Stimulated activated CD8-positive, alpha-beta memory T cell treated with anti-CD3 and anti-CD28 coated beads, Interleukin-2, amount 100 ng/mL, for 48 hours (primary cell): ENCODE results near the gene XCL2.

Source experiments
- DNase-seq, 2 donors: peaks; one replicate each; pipeline ENCODE4 v3.0.0-alpha.2; 2020; ENCODE audit warnings: low read depth in 2 of 2

XCL2 gene

DNA sequence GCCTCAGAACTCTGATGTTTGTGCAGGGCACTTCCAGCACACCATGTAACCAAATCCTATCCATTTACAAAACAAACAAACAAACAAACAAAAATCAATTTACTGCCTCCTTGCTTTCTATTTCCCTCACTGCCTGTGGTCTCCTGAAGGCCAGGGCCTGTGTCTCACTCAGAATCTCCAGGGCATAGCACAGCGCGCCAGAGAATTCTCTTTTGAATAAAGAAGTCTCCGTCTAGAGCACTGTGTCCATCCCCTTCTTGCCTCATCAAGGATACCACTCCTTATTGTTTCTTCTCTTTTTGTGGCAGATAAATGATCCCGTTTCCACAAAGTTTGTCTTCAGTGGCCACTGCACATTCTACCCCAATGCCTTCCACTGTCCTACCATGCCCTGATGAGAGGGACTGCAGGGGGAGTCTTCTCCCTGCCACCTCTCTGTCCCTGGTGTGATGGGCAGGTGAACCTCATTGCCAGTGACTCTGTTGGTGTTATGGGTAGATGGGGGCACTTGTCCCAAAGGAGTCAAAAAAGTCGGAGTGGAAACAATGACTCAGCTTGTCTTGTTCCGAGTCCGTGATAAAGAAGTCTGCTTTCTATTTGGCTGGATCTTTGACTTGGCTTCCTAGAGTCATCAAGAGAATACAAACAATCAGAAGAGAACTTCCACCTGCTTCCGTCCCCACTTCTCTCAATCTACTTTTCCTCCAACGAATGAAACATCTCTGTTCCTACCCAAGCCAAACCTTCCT is 30.0 kb downstream of the XCL2 start:
- no peak for DNase-seq

DNA sequence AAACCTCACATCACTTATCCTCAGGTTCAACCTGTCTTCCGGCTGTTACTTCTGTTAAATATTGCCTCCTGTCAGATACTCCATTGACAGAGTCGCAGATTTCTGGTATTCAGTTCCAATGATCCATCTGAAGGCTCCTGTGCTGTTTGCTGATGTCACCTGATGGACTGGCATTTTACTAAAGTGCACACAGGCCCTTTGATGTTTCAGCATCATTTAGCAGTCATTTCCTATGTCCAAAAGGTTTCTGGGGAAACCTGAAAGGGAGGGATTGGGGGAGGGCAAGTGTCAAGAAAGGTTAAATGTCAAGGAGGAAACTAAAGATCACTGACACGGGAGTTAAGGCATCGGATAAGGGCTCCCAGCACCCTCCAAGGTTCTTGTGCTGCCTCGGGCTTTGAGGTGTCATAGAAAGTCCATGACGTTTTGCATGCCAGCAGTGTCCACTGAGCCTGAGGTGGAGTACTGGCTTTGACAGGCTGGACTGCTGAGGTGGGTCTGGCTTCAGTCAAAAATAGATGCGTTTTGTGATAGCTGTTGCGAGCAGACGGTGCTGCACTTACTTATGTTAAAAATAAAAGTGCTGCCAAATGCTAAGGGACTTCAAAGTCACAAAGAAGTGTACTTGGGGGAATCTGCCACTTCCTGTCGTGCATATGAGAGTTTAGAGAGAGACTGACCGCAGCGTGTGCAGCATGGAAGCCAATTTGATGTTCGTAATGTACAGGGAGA is 30.8 kb downstream of the XCL2 start:
- no peak for DNase-seq

DNA sequence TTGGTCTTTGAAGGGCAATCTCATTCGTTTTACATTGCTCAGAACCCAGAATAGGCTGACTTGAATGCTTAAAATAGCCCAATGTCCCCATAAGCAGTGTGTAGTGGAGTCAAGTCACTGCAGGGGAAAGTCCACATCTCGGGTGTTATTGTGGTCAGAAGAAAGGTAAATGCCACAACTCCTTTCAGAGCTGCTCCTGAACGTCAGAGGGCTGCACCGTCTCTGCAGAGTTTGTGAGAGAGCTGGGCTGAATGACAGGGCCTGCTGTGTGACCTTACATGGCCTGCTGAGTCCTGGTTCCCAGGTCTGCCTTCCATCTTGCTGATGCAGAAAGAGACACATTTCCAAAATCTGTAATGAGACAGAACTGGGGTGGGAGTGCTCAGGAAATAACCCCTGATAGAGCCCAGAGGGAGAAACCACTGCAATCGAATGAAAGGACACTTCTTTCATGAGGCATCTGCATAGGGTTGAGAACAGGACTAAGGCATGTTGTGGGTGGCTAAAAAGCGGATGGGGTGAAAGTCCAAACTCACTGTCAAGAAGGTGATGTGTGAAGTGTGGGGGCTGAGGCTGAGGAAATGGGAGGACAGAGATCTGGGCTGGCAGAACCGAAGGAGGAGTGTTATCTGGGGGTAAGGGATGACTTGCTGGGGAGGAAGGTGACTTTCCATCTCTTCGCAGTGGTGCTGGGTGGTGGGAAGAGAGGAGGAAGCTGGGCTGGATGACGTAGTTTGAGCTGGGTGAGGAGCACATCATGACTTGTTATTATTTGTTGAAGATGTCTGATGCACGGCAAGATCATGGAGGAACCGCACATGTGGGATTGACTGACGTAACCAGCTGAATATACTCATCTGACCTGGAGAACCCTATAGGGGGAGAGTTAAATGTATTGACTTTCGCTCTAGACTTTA is 33.7 kb downstream of the XCL2 start:
- DNase-seq: peak in 1 of 2 donors; percentile 44

DNA sequence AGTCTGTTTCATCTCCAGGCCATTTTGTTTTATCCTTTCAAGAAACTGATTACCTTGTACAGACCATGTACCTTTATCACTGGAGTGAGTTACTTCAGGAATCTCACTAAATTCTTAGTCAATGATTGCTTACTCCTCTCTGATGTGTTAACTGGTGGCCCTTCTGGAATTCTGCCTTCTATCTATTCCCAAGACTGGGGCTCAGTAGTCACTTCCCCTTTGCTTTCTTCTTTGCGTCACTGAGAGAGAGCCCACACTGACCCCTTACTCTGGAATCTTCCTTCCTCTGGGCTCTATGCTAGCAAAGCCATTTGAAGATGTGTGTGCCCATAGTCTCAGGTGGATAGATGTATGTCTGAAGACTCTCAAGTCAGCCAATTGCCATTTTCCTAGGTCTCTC is 34.6 kb downstream of the XCL2 start:
- DNase-seq: no peak

DNA sequence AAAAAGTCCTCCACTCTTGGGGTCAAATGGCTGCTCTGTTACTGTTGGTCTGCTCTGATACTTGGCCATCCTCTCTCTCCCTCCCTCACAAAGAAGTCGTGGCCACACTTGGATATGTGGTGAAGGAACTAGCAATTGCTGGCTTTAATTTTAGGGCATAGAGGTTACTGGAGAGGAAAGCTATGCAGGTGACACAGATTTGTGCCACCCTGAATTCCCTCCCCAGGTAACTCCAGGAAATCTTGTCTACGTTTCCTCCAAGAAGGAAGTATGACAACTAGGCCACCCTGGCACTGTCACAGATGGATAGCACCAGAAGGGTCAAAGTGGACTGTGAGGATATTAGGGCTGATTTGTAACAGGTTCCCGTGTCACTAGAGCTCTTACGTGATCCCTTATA is 36.0 kb downstream of the XCL2 start:
- no peak for DNase-seq

DNA sequence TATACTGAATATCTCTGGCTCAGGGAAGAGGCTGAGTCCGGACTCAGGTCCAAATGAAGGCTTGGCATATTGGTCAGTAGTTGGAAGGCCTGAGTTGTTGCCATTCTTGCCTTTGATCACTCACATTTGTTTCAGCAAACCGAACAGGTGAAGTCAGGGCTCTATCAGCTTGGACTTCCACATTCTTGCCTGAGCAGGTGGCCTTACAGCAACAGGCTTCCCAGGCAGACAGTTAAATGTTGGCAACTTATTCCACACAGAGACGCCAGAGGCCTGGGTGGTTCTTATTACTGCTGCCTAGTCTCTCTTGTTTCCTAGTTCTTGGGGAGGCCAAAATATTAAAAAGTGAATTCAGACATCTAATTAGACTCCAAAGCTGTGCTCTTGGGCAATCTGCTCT is 36.6 kb downstream of the XCL2 start:
- DNase-seq: no peak

DNA sequence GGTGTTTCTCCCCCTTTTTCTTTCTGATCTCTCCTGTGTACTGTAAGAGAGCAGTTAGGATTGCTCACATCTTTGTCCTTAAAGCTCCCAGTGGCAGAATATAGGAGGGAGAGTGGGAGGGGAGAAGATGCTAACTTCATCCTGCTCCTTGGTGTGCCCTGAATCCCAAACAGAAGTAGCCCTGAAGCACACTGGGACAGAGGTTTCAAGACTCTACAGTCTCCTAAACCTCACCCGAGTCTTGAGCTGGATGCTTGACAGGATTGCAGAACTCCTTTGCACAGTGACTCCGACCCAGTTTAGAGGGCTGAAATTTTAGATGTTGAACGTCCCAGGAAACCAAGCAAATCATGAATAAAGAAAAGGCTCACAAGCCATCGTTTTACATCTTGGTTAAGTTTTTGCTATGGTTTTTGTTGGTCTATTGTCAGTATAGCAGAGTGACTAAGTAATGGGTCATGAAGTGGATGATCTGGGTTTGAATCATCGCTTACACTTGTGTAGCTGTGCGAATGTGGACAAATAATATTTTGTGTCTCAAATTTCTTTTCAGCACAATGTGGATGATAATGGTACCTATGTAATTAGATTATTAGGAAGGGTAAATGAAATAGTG is 37.5 kb downstream of the XCL2 start:
- no peak for DNase-seq

DNA sequence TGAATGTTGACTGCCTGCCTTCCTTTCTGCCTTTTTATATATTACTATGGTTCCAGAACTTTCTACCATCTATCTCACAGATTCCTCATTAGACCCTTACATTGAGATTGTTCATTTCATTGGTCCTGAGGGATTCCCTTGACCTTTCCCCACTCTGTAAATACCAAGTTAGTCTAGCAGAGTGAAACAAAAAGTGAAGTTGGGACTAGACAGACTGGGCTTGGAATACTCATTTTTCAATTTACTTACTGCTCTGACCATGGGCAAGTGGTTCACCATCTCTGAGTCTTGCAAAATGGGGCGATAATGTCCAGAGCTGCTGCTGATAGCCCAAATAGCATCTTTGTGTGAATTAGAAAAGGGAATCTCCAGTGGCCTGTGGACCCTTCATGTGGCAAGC is 38.8 kb downstream of the XCL2 start:
- DNase-seq: no peak

DNA sequence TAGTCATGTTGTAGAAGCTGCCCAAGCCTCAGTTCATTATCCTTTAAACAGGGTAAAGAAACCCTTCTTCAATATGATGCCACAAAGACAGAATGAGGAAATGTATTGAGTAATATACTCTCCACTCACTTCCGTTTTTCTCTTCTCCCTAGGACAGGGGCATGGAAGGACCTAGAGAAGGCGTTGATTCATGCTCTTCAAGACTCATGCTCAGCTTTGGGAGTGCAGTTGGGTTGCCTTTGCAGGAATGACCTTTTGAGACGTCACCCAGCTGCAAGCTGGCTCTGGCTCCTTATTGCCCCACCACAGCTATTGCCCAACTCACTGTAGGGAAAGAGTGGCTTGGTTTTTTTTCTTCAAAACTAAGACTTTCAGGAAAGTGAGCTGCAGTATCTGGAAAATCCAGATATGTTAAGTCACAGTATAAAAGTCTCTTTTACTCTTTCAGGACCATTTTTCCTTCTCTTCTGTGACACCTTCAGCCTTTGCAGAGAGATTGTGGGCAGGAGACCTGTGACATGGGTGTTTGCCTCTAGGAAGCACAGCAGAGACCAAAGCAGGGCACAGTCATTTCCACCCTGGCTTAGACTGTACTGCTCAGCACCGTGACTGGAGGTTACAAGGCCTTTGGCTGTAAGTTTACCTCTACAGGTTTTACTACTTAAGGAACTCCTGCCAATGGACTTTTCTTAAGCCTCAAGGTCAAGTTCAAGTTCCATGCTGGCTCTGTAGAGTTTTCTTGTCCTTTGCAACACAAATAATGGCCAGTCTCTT is 39.5 kb downstream of the XCL2 start:
- no peak for DNase-seq

DNA sequence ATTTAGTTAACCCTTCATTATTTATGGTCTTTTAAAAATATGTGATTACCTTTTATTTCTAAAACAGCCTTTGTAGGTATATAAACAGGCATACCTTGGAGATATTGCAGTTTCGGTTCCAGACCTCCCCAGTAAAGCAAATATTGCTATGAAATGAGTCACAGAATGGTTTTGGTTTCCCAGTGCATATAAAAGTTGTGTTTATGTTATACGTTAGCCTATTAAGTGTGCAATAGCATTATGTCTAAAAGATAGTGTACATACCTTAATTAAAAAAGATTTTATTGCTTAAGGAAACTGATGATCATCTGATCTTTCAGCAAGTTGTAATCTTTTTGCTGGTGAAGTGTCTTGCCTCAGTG is 44.1 kb downstream of the XCL2 start:
- DNase-seq: no peak

DNA sequence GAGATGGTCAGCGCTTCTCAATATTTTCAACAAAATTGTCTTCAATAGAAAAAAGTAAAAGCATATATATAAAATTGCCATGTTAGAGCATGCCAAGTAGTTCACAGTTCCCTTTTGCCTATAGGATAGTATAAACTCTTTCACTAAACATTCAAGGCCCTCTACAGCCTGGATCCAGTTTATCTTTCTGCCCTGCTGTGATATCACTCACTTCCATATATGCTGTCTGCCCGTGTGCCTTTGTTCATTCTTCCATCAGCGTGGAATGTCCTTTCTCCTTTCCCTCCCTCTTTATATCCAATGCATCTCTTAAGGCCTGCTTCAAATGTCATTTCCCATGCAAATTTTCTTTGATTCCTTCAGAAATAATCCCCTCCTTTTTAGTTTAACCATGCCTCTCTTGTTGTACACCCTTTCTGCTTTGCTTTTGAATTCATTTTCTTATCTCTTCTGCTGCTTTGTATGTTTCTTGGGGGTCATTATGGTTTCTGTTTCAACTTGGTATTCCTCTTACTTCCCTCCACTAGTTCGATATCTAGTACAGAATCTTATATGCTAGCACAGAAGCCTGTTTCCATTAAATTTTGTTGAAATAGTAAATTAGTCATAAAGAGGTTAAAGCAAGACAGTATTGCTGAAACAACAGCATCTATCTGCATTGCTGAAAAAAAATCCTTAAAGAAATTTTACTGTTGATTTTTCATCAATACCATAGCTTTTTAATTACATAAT is 44.7 kb downstream of the XCL2 start:
- no peak for DNase-seq

DNA sequence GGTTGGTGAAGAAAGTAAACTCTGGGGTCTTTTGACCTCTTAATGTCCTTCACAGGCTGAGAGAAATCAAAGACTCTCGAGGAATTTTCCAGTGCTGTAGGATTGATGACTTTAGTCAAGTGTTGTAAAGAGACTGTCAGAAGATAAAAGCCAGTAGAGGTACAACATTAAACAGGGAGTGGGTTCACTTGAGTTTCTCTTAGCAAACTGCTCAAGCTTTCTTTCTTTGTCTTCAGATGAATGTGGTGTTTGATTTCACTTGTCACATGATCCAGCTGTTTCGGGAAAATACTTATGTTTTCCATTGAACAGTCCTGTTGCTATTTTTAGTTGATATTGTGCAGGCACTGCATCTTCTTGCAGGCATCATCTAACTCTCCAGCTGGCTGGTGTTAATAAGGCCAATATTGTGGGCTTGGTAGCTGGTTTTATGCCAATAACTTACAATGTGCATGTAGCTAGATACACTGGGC is 45.6 kb downstream of the XCL2 start:
- no peak for DNase-seq

DNA sequence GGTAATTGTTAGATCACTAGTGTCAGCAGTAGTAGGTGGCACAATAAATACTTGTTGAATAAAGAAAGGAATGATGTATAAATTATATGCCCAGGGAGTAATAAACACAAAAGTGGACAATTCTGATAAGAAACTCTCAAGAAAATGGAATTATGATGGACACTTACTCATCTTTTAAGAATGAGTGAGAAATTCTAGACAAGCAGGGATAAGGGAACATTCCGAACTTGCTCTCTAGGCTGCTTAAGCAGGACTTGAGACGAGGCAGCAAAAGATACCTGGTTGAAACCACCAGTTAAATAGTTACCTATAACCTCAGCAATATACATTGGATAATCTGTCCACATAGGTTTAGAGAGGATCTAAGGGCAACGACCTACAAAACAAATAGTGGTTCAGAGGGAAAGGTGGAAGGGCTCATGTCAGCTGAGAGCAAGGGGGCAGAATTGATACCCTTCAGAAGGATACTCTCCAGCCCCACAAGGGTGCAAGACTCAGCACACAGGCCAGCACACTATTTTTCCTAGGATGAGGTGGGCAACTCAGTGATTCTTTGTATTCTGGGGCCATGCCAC is 46.3 kb downstream of the XCL2 start:
- DNase-seq: no peak

DNA sequence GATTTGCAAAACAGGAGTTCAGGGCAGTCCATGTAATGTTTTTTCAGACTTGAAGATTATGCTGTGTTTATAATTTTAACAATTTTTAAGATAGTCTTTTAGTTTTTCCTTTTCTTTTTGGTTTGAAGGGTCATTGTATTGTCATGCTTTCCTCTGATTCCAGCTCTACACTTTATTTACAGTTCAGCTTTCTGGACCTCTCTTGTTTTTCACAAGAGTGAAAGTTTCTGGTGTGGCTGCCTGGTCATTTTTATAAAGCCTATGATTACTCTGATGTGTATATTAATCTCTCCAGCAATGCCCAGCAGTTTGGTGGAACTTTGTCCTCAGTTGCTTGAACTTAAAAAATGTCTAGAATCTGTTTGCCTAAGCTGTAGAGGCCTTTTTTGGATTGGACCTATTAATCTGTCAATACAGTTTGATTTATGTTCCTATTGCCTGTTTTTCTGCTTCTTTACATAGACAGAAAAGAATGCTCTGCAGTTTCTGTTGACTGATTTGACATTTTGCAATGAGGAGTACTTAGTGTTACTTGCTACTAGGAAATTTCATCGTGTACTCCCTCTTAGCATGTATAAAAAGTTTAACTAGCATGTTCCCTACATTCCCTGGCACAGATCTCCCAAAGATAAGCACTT is 52.2 kb downstream of the XCL2 start:
- DNase-seq: no peak
